GM21723 (cell line): ENCODE results near the gene DHODH.
A peak's percentile ranks its signal among the peaks of the same experiment; 100 is the strongest.
"Not testable (repeated sequence)": the region's sequence is repeated elsewhere in the genome, so short reads cannot be mapped to it uniquely, and the experiment has no call there.

Source experiments
- ATAC-seq: cut with Tn5 transposase; IDR thresholded peaks from one replicate; pipeline ENCODE4 v1.9.1; 2021; ENCODE audit warnings: mild to moderate bottlenecking, moderate library complexity; ENCODE audit not compliant: unreplicated experiment

The DHODH gene

DNA sequence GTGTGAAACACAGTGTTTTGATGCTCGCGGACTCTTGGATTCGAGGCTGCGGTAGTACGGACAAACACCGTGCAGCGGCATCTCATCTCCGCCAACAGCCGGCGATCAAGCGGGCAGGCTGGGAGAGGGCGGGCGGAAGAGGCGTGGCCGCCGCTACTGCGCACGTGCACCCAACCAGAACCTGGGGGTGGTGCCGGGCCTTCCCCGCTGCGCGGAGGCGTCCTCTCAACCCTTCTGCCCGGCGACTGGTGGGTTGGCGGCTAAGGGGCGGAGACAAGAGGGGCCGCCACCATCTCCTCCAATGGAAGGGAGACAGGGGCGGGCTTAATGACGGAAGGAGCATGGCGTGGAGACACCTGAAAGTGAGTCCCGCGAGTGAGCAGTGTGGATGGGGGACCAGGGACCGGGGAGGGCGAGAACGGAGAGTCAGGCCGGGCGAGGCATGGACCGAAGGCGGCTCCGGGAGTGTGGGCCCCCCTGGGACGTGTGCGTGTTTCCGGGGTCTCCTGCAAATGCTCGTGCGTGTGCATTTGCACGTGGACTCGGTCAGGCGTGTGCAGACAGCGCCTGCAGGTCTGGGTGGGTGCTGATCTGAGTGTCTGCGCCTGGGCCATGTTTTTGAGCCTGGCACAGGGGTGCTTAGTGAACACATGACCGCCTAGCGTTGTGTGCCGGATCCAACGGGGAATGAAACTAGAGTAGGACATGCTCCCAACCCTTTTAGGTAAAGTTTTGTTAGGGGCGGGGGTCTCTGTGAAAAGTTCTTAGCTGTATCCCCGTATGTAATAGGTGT lies at the start of gene DHODH:
Gene DHODH, plus strand, starts transcription at position 321 of the 793 bp plus-strand sequence. Its CDS starts 21 bp downstream, at position 342.
- ATAC-seq: peak; percentile 99

DNA sequence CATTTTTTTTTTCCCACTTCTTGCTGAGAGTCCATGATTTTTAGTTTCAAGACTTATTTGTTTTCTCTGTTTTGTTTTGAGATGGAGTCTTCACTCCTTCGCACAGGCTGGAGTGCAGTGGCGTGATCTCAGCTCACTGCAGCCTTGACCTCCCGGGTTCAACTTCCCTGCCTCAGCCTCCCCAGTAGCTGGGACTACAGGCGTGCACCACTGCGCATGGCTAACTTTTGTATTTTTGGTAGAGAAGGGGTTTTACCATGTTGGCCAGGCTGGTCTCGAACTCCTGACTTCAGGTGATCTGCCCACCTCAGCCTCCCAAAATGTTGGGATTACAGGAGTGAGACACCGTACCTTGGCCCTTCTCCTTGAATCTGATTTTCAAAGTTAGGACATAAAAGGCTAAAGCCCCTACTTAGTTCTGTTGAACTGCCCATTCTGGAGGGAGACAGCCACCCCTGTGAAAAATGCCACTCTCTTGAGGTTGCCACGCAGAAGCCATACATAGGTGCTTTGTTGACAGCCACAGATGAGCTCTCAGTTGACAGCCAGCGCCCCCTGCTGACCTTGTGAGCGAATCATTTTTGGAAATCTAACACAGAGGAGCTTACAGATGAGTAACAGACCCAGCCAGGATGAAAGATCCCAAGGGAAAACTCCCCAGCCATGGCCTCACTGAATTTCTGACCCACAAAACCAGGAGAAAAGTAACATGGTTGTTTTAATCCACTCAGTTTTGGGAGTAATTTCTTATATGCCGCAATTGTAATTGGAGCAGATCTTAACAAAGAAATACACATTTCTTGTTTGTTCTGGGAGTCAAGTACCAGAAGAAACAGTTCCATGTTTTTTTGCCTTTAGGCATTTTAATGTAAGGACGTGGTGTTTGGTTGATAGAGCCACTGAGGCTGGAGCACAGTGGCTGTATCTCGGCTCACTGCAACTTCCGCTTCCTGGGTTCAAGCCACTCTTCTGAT lies 47.2 kb upstream of the DHODH start:
- peak; percentile 87 for ATAC-seq

DNA sequence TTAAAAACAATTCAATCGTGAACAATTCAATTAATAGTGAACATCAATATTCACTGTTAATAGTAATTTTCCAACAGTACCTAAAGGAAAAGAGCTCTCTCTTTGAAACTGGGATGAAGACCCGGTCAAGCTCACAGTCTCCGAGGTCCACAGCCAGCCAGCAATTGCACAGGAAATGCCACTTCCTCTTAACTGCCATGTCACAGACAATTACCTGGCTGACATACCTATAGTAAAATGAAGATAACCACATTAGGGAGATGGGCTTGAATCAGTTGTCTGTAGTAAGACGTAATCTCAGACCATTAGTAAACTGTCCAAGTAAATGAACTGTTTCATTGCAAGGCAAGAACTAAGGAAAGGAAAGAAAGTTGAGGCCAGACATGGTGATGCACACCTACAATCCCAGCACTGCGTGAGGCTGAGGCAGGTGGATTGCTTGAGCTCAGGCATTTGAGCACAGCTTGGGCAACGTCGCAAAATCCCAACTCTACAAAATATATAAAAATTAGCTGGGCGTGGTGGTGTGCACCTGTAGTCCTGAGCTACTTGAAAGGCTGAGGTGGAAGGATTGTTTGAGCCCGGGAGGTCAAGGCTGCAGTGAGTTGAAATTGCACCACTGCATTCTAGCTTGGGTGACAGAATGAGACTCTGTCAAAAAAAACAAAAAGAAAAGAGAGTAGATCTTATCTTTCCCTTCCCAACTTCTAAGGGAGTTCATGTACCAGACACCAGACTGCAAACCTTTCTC lies 45.2 kb upstream of the DHODH start:
- no peak for ATAC-seq

DNA sequence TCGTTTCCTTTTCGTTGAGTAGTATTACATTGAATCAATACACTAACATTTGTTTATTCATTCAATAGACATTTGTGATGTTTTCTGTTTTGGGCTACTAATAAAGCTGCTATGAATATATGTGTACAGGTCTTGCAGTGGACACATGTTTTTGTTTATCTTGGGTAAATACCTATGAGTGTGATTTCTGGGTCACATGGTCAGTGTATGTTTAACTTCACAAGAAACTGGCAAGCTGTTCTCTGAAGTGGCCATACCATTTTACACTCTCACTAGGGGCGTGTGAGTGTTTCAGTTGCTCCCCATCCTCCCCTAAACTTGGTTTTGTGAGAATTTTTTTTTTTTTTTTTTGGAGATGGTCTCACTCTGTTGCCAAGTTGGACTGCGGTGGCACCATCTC lies 43.3 kb upstream of the DHODH start:
- ATAC-seq: no peak

DNA sequence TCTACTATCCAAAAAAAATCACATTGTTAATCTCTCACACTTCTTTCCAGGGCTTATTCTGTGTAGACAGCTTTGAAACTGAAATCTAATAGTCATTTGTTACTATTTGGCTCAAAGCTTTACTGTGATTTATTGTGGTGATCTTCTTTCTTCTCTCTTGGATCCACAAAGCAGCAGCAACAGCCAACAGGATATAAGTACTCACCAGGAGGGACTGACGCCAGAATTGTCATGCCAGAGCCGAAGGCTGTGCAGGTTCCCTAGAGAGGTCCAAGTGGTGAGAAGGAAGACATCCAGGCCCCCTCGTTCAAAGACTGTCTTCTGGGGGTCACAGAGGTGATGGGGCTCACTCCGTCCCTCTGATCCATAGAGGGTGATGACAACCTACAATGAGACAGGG lies 41.6 kb upstream of the DHODH start:
- no peak for ATAC-seq

DNA sequence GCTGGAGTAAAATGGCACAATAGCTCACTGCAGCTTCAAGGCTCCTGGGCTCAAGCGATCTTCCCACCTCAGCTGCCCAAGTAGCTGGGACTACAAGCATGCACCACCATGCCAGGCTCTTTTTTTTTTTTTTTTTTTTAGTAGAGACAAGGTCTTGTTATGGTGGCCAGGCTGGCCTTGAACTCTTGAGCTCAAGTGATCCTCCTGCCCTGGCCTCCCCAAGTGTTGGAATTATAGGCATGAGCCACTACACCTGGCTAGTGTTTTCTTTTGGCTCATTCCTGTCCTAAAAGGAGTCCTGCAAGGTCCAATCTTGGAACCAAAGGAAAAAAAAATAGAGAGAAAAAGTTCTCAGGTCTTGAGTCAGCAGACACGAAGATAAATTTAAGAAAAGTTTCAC lies 39.2 kb upstream of the DHODH start:
- no peak for ATAC-seq

DNA sequence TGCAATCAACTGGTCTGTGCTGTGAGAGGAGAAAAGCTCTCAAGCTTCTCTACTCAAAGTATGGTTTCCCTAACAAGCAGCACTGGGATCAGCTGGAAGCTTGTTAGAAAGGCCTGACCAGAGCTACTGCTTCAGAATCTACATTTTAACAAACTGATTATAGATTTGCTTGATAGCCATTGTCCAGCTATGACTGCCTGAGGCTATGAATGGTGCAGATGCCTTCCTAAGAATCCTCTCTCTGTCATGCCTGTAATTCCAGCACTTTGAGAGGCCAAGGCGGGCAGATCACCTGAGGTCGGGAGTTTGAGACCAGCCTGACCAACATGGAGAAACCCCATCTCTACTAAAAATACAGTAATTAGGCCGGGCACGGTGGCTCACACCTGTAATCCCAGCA lies 37.0 kb upstream of the DHODH start:
- no peak for ATAC-seq

DNA sequence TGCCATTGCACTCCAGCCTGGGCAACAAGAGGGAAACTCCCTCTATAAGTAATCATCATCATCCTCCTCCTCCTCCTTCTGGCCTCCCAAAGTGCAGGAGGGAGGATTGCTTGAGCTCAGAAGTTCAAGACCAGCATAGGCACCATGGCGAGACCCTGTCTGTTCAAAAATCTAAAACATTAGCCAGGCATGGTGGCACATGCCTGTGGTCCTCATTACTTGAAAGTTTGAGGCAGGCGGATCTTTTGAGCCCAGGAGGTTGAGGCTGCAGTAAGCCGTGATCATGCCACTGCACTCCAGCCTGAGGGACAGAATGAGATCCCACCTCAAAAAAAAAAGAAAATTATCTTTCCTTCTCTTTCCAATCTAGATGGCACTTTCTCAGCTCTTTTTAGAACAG lies 36.2 kb upstream of the DHODH start:
- no peak for ATAC-seq

DNA sequence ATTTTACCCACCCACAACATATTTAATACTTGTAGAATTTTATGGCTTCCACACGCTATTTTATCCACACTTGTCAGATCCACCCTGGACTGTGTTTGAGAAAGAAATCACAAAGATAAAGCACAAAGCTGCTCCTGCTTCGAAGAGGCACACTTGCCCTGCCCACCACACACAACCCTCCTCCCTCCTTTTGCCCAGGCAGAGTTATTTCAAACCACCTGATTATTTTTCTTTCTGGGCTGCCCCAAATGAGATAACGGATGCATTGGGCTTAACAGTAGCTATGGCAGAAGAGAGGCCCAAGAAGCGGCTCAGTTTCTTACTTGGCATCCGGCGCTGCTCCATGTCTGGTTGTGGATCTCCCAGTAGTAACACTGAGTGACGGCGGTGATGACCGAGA lies 35.5 kb upstream of the DHODH start:
- no peak for ATAC-seq

DNA sequence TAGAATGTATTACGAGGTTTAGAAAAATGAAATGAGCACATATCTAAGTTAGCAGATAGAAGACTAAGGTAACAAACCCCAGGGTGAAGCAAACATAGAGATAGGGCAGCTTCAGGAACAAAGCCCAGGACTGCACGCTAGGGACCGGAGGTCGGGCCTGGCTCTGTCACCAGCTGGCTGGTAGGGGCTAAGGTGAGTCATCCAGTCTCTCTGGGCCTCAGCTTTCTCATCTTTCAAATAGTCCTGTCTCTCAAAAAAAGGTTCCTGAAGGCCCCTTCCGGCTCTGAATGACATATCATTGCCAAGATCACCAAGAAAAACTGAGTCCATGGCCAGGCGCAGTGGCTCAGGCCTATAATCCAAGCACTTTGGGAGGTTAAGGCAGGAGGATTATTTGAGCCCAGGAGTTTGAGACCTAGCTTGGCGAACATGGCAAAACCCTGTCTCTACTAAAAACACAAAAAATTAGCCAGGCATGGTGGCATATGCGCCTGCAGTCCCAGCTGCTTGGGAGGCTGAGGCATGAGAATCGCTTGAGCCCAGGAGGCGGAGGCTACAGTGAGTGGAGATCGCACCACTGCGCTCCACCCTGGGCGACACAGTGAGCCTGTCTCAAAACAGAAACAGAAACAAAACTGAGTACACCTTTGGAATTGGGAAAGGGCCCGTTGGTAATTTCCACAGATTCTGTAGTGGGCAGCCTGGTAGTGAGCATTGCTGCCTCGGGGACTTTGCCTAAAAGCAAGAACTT lies 34.3 kb upstream of the DHODH start:
- no peak for ATAC-seq

DNA sequence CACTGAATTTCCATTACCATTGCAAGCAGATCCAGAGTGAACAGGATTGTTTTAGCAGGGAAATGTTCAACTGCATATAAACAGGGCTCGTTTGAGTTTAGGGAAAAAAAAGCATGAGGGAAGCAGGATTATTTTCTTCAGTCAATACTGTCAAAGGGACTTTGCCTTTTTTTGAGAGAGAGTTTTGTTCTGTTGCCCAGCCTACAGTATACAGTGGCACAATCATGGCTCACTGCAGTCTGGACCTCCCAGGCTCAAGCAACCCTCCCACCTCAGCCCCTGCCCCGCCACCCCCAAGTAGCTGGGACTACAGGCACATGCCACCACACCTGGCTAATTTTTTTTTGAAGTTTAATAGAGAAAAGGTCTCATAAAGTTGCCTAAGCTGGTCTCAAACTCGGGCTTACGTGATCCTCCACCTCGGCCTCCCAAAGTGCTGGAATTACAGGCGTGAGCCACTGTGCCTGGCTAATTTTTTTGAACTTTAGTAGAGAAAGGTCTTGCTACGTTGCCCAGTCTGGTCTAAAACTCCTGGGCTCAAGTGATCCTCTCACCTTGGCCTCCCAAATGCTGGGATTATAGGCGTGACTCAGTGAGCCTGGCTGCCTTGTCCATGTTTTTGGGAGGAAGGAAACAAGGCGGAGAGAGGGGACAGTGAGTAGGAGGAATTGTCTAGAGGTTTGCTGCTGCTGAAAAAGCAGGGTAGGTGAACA lies 23.1 kb upstream of the DHODH start:
- no peak for ATAC-seq

DNA sequence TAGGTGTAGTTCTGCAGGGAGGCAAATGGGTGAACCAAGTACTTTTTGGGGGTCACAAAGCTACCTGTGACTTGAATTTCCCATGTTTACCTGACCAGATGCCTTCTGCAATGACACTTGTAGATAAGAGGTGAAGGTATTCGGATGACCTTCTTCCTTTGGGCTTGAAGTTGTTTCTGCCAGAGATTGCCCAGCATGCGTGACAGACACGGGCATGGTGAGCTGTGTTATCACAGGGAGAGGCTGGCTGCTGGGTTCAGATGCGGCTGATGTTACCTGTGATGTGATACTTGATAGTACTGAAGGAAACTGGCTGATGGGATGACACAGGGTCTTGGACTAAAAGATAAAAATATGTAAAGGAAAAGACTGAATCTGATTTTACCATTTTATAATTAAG lies 22.4 kb upstream of the DHODH start:
- ATAC-seq: no peak

DNA sequence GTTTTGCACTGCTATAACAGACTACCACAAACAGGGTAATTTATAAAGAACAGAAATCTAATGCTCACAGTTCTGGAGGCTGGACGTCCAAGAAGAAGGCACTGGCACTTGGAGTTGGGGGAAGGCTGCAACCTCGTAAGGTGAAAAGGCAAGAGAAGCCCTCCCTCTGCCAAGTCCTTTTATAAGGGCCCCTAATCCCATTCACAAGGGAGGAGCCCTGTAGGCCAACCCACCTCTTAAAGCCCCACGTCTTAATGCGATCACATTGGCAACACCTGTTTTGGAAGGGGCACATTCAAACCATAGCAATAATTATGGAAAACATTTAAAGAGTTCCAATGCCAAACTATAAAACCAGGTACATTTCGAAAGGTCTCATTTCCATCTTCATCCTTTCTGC lies 13.5 kb upstream of the DHODH start:
- no peak for ATAC-seq

DNA sequence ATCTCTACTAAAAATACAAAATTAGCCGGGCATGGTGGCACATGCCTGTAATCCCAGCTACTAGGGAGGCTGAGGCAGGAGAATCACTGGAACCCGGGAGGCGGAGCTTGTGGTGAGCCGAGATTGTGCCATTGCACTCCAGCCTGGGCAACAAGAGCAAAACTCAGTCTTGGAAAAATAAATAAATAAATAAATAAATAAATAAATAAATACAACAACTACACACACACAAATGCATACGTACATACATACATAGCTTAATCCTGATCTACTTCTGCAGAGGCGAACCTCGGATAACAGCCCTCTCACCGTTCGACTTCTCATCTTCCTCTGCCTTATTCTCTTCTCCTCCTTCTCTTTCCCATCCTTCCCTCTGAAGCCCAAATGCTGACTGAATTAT lies 11.0 kb upstream of the DHODH start:
- ATAC-seq: not testable (repeated sequence)

DNA sequence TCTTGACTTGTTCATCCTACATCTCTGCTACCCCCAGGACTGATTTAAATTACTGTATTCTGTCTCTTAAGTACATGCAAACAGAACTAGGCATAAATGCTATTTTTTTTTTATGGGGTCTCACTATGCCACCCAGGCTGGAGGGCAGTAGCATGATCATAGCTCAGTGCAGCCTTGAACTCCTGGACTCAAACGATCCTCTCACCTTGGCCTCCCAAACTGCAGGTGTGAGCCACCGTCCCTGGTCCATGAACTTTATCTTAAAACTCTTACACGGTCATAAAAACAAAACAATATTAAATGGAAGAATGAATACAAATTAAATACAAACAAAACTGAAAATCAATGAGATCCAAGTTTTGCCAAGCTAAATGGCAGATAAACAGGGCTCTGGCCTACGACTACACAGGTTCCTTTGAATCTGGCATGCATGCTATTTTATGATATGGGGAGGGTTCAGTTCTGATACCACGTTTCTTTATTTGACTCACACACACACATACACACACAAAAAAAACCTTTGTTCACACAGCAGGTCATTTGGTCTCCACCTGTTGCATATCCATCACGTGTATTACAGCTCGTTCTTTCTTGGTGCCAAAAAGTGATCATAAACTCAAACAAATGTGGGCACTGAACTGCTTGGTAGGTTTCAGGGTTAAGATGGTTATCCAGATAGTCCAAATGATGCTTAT lies 7.2 kb upstream of the DHODH start:
- ATAC-seq: no peak

DNA sequence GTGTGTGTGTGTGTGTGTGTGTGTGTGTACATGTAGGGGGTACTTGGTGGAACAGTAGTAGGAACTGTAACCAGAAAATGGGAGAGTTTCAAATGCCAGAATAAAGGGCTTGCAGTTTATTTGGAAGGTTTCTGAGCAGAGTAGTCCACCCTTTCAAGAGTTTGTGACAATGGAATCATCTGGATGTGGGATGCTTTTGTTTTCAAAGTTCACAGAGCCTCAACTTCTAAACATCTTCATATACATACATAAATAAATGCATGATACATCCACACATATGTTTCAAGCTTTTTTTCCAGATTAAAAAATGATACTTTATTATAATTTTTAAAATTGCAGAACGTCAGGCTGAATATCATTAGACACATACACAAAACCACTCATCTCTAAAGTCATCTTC lies 5.9 kb upstream of the DHODH start:
- no peak for ATAC-seq

DNA sequence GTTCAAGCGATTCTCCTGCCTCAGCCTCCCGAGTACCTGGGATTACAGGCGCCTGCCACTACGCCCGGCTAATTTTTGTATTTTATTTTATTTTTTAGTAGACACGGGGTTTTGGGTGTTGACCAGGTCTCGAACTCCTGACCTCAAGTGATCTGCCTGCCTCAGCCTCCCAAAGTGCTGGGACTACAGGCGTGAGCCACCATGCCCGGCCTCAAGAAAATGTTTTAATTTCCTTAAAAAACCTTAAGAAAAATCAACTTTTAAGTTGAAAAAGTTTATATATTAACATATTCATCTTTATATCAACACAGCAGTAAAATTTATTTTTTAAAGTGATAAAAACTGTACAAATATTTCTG lies 500 bp upstream of the DHODH start:
- not testable (repeated sequence) for ATAC-seq

DNA sequence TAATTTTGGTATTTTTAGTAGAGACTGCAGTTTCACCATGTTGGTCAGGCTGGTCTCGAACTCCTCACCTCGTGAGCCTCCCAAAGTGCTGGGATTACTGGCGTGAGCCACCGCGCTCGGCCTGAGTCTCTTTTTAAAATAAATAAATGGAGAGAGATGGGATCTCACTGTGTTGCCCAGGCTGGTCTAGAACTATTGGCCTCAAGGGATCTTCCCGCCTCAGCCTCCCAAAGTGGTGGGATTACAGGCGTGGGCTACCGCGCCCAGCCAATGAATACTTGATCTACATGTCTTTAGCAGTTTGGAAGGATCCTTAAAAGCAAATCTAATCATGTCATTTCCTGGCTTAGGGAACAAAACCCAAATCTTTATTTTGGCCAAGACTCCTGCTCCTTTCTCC lies 1.2 kb downstream of the DHODH start:
- no peak for ATAC-seq

DNA sequence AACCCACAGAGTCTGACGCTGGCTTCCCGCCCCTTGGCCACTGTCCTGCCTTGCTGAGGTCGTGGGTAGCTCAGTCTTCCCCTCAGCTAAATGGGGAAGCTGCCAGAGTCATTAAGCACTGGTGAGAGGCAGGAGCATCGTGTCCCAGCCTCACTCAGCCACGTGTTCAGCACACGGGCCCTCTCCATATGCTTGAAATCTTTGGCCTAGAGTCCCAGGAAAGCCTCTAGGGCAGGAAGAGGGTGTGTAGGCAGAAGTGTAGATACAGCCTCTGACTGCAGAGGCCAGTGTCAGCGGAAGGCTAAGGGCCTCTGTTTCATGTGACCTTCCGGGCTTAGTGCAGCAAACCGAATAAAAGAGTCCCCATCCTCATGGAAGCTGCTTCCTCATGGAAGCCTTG lies 4.1 kb downstream of the DHODH start:
- ATAC-seq: no peak
